ENCODE data around the gene COX8A. TPM values are rescaled to one million over a fixed set of nuclear protein-coding genes. Genes with fewer than 3 reads are reported as not detected.

The COX8A gene
- total and polyA plus RNA-seq, 8 donors, result 79.8 to 441 (median 121) TPM

GRCh38 chr11:63997801-63998337 lies 23.4 kb downstream of the COX8A start:
- DNase-seq, result no peak
- intact Hi-C loops (cut with DNase I), result loop anchor here in 1 of 3 donors (10.0 kb wide), 1 partner anchor 297 kb away; the partner anchor contains the start of gene KCNK4

GRCh38 chr11:63998558-63999348 lies 24.3 kb downstream of the COX8A start:
- Histone ChIP-seq H3K9me3 (no peaks in the 10 kb centered on the region), H3K4me1 (peaks cover 0 to 5% (median 0%) of the 10 kb centered on the region in 3 donors), H3K4me3 (peak overlapping the region in 1 of 4 donors; percentile 27), H3K36me3 (peaks cover 0 to 20% (median 12%) of the 10 kb centered on the region in 3 donors), H3K27ac (no peak overlapping the region), H3K27me3 (no peaks in the 10 kb centered on the region)
- intact Hi-C loops (cut with DNase I), result loop anchor here in 1 of 3 donors (10.0 kb wide), 1 partner anchor 296 kb away; the partner anchor contains the start of gene KCNK4
- ATAC-seq, result peak in 2 of 4 donors; percentile 1
- no peak for DNase-seq
- no peak for TF ChIP-seq CTCF (IDR thresholded peaks at IDR 0.05)
- FAIRE-seq, result no peak
- 90 to 91% methylated on average over 41 to 54 of the region's 54 CpGs for WGBS, 2 donors

More at GRCh38 chr11:63997801-63998337, 23.4 kb downstream of the COX8A start:
- Histone ChIP-seq H3K9me3 (no peaks in the 10 kb centered on the region), H3K27me3 (no peaks in the 10 kb centered on the region), H3K36me3 (peaks cover 0 to 20% (median 12%) of the 10 kb centered on the region in 3 donors), H3K4me3 (no peak overlapping the region), H3K27ac (no peak overlapping the region), H3K4me1 (peaks cover 0 to 5% (median 0%) of the 10 kb centered on the region in 3 donors)
- TF ChIP-seq CTCF (IDR thresholded peaks at IDR 0.05), result no peak
- no peak for ATAC-seq
- FAIRE-seq, result no peak
- 82 to 89% methylated on average over 11 of the region's 11 CpGs for whole genome bisulfite sequencing, 2 donors

GRCh38 chr11:63999349-64000025 lies 25.1 kb downstream of the COX8A start:
- Histone ChIP-seq H3K36me3 (peaks cover 0 to 20% (median 12%) of the 10 kb centered on the region in 3 donors), H3K4me3 (peak overlapping the region in 1 of 4 donors; percentile 27), H3K9me3 (no peaks in the 10 kb centered on the region), H3K27ac (no peak overlapping the region), H3K4me1 (peaks cover 0 to 5% (median 2%) of the 10 kb centered on the region in 3 donors), H3K27me3 (no peaks in the 10 kb centered on the region)
- peak in 2 of 6 donors; percentile 57 to 72 for DNase-seq
- FAIRE-seq, result no peak
- ATAC-seq, result peak; percentile 19 to 67 (median 49)
- no peak for TF ChIP-seq CTCF (IDR thresholded peaks at IDR 0.05)
- intact Hi-C loops (cut with DNase I), result loop anchor here in 2 of 3 donors (5.0 to 10.0 kb wide), 3 partner anchors 65 to 295 kb away; partner anchors contain the start of gene KCNK4 (in 1 of the 2)
- WGBS, 2 donors, result 59 to 61% methylated on average over 59 of the region's 59 CpGs

GRCh38 chr11:64000026-64000739 lies 25.8 kb downstream of the COX8A start:
- H3K4me3 ChIP-seq, result peak overlapping the region in 1 of 4 donors; percentile 27
- TF ChIP-seq CTCF (IDR thresholded peaks at IDR 0.05), result peak; percentile 37 to 76 (median 63)
- DNase-seq (peak in 3 of 6 donors; percentile 65 to 85 (median 70)), FAIRE-seq (no peak), ATAC-seq (peak; percentile 62 to 85 (median 82))
- peaks cover 0 to 20% (median 12%) of the 10 kb centered on the region in 3 donors for H3K36me3 ChIP-seq
- WGBS, 2 donors, result 23 to 43% methylated on average over 37 to 67 of the region's 67 CpGs
- H3K27ac ChIP-seq, result no peak overlapping the region
- no peaks in the 10 kb centered on the region for H3K9me3 ChIP-seq
- peaks cover 0 to 5% (median 2%) of the 10 kb centered on the region in 3 donors for H3K4me1 ChIP-seq
- intact Hi-C loops (cut with DNase I), result loop anchor here in 2 of 3 donors (5.0 to 10.0 kb wide), 2 partner anchors 65 to 152 kb away; no protein-coding TSS in a partner anchor
- H3K27me3 ChIP-seq, result no peaks in the 10 kb centered on the region
